Omental fat pad (tissue), 4 donors: Measurements from ENCODE around the gene AGMO. TPM values are rescaled to one million over a fixed set of nuclear protein-coding genes. Genes with fewer than 3 reads are reported as not detected.
"Not testable (repeated sequence)": the region's sequence is repeated elsewhere in the genome, so short reads cannot be mapped to it uniquely, and the experiment has no call there.

Experiments used
- ATAC-seq: fragments of 150-250 bp; one replicate; pipeline ENCODE4 v1.9.1; 2016; ENCODE audit warnings: mild to moderate bottlenecking, moderate library complexity; ENCODE audit not compliant: low FRiP score
- DNase-seq: peaks from one replicate; pipeline ENCODE4 v3.0.0-alpha.2; 2019; ENCODE audit warnings: low spot score
- CTCF ChIP-seq, 3 donors: fragments of 450-650 bp; IDR thresholded peaks; one replicate each; pipeline ENCODE4 v1.5.1; 2016 to 2017; ENCODE audit warnings: antibody characterized with exemption in 3 of 3, mild to moderate bottlenecking in 3 of 3, moderate library complexity in 2 of 3
- total RNA-seq, 4 donors: library from RNA; depleted of rRNA; stranded (reverse); fragments of >200 nt; gene quantifications; one replicate each; pipeline ENCODE4 v1.1.0, GENCODE V29; 2016

The AGMO gene
- total RNA-seq, 4 donors from 2014 or later: 2.2 to 21.1 (median 3.9) TPM

GRCh38 chr7:15543256-15543655 is 18.6 kb downstream of the AGMO start:
- no peak for DNase-seq
- ATAC-seq: no peak
- TF ChIP-seq CTCF (IDR thresholded peaks at IDR 0.05): no peak

GRCh38 chr7:15527648-15528047 is 34.2 kb downstream of the AGMO start:
- no peak for DNase-seq
- no peak for TF ChIP-seq CTCF (IDR thresholded peaks at IDR 0.05)
- ATAC-seq: no peak

- no peak for ATAC-seq
- no peak for DNase-seq
- TF ChIP-seq CTCF (IDR thresholded peaks at IDR 0.05): no peak
These were observed 36.1 kb downstream of the AGMO start for GRCh38 chr7:15525652-15526263.

- no peak for TF ChIP-seq CTCF (IDR thresholded peaks at IDR 0.05)
- DNase-seq (no peak), ATAC-seq (no peak)
These were observed 37.7 kb downstream of the AGMO start for GRCh38 chr7:15524077-15524476.

- not testable (repeated sequence) for ATAC-seq
These were observed 44.0 kb downstream of the AGMO start for GRCh38 chr7:15517865-15518264.

GRCh38 chr7:15515252-15515651 is 46.6 kb downstream of the AGMO start:
- ATAC-seq (no peak), DNase-seq (no peak)
- no peak for TF ChIP-seq CTCF (IDR thresholded peaks at IDR 0.05)

More at GRCh38 chr7:15517865-15518264, 44.0 kb downstream of the AGMO start:
- not testable (repeated sequence) for DNase-seq

GRCh38 chr7:15508258-15508657 is 53.6 kb downstream of the AGMO start:
- ATAC-seq (no peak), DNase-seq (no peak)
- no peak for TF ChIP-seq CTCF (IDR thresholded peaks at IDR 0.05)
